ENCODE data around the gene PLCG2.
A peak's percentile ranks its signal among the peaks of the same experiment; 100 is the strongest.

PLCG2 gene

DNA sequence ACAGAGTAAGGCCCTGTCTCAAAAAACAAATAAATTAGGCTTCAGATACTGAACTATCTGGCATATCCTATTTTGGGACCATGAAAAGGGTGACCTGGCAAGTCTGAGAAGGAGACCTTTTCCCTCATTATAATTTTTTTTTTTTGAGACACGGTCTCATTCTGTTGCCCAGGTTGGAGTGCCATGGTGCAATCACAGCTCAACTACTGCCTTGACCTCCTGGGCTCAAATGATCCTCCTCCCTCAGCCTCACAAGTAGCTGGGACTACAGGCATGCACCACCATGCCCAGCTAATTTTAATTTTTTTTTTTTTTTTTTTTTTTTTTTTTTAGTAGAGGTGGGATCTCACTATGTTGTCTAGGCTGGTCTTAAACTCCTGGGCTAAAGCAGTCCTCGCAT lies 37.3 kb downstream of the PLCG2 start:
- DNase-seq (ENCODE audit: low spot score), result no peak

DNA sequence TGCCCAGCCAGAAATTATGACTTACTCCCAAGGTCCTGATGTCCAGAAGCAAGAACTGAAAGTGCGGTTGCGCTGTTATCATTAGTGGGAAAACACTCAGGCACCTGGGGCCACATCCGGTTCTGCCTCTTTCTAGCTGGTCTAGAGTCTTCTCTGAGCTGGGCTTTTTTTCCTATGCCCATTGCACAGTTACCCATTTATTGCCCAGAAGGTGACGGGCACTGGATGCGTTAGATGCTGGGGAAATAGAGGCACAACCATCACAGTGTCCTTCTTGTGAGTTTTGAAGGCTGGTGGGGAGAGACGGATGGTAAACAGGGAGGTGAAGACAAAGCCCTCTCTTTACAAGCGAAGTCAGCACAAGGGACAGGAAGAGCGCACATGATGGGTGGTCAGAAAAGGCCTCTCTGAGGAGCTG lies 37.7 kb downstream of the PLCG2 start:
- DNase-seq (ENCODE audit: low spot score), result no peak

DNA sequence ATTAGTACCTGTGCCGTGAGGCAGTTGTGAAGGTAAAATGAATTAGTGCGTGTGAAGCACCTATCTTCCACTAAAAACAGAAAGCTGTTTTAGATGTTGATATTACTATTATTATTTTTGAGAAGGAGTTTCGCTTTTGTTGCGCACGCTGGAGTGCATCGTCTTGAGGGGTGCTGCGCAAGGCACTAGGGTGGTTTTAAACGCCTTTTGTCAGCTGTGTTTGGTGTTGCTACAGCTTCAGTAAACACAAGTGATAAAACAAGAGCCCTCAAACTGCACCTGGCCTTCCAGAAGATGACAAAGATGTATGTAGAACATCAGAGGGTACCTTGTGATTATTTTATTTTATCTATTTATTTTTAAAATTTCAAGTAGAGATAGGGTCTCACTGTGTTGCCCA lies 38.2 kb downstream of the PLCG2 start:
- no peak for DNase-seq (ENCODE audit: low spot score)

DNA sequence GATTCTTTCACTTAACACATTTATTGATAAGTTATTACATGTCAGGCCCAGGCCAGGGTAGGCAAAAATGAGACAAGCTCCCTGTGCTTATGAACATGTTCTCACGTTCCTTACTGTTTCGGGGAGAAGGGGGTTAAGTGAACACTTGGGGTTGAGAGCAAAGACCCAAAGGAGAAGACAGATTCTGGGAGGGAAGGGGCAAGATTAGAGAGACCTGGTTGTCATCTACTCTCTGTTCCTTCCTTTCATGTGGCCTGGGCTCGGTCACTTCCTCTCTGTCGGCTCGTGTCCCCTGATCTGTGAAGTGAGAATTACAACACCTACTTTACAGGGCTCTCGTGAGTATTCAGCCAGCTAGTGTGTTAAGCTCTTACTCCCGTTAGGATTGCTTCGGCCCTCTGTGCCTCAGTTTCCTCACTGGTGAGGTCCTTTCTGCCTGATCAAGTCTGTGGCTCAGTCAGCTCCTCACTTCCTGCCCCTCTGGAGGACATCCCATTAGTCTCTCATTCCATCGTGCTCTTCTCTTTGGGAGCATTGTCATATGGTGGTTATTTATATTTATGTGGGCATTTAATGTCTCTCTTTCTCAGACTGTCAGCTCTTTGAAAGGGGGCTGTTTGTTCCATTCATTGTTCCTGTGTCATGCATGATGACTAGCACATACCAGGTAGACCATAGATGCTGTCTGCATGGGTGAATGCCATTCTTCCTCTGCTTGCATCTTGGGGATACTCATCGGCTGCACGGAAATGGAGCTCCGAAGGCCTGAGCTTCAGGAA lies 38.9 kb downstream of the PLCG2 start:
- DNase-seq (ENCODE audit: low spot score), result no peak

GRCh38 chr16:81818568-81818896 lies 39.4 kb downstream of the PLCG2 start:
- no peak for DNase-seq (ENCODE audit: low spot score)

DNA sequence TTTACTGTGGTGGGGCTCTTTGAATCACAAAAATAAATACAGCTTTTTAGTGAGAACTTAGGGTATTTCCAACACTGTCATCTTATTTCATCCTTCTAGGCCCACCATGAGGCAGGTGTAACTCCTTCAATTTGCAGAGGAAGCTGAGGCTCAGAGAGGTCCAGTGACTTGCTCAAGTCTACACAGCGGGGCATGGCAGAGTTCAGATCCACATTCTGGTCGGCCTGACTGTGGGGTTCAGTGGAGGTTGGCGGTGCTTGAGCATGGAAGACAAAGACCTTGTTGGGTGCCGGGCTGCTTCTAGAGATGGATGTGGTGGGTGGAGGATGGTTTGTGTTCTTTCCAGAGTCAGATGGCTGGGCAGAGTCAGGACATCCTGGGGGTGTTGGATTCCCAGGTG lies 39.8 kb downstream of the PLCG2 start:
- no peak for DNase-seq (ENCODE audit: low spot score)

DNA sequence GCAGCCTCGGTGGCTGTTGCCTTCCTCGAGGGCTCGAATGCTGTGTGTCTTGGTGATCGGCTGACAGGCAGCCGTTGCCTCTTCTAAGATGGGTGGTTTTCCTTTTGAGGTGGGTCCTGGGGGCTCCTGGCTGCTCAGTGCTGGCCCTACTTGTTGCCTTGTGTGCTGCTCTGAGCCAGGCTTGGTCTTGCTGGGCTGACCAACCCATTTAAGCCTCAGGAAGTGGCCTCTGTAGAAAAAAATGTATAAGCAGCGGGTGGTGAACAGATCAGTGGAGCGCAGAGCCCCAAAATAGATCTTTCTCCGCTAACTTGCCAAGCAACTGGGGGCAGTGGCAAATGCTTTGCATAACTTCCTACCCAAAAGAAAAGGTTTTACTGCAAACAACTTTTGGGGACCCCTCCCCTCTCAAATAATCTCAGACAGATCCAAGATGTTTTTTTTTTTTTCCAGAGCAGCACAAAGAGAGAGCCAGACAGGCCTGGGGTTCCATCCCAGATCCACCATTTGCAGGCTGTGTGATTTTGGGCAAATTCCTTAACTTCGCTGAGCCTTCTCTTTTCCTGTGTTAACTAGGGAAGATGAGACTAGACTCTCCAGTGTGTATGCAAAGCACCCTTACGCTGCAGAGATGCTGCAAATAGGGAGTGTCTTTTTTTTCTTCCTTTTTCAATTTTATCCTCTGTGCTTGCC lies 42.5 kb downstream of the PLCG2 start:
- DNase-seq (ENCODE audit: low spot score), result peak; percentile 63

- no peak for DNase-seq (ENCODE audit: low spot score)
These were observed 44.0 kb downstream of the PLCG2 start for GRCh38 chr16:81823111-81823510.

DNA sequence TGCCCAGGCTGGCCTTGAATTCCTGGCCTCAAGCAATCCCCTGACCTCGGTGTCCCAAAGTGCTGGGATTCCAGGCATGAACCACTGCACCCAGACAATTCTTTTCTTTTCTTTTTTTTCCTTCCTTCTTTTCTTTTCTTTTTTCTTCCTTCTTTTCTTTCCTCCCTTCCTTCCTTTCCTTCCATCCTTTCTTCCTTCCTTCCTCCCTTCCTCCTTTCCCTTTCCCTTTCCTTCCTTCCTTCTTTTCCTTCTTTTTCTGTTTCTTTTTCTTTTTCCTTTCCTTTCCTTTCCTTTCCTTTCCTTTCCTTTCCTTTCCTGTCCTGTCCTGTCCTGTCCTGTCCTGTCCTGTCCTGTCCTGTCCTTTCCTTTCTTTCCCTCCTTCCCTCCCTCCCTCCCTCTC lies 44.6 kb downstream of the PLCG2 start:
- no peak for DNase-seq (ENCODE audit: low spot score)

DNA sequence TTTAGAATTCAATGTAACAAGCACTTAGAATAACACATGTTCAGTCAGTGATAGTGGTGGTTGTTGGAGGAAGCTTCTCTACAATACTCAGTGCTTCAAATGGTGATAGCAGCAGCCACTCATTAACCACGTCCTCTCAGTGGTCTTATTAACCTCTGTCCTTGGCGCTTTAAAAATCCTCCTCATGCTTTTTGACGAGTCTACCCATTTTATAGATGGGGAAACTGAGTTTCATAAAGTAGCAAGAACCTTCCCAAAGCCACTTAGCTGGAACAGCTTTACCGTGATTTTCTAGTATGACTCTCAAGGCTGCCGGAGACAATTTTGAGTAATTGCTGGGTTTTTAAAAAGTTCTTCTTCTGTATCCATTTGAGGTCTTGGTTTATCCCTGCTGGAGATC lies 47.4 kb downstream of the PLCG2 start:
- no peak for DNase-seq (ENCODE audit: low spot score)

GRCh38 chr16:81830845-81831540 lies 51.9 kb downstream of the PLCG2 start:
- DNase-seq (ENCODE audit: low spot score), result no peak

DNA sequence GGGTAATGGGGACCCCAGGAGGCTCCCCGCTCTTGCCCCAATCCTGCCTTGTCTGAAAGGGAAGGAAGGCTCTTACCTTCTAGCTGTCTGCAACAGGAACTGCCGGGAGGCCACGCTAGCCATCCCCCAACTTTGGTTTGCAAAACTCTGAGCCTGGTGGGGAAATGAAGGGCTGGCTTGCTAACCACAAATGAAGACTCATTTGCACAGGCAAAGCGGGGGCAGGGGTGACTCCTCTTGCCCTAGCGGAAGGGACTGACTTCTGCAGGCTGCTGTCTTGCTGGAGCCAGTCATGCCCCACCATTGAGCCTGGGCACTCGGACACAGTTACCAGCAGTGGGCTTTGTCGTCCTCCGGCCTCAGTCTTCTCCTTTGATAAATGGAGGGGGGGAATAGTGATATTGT lies 52.6 kb downstream of the PLCG2 start:
- no peak for DNase-seq (ENCODE audit: low spot score)

DNA sequence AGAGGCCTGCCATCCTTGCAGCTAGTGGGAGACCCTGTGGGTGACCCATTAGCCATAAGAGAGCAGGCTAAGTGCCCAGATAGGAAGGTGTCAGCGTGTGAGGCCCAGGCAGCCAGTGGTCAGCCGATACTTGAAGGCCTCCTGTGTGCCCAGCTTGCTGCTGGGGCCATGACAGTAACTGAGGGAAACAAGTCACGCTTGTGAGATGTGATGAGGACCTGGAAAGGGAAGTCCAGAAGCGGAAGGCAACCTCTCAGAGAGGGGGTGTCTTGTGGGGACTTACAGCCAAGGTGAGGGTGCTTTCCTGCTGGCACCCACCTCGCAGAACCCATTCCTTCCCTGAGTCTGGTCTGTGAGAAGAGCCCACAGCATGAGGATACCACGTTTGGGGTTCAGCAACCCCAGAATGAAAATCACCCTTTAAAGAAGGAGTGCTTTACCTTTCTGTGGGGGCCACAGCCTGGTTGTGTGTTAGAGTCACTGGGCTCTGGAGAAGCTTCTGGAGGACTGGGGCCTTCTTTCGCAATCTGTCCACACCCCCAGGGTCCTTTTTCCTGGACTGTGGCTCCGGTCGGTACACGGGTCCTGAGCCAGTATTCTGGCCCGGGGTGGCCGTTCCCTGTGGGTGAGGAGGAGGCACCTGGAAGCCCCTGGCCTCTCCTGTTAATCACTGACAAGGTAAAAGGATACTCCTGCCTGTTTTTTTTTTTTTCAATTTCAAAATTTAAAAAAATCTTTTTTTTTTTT lies 53.9 kb downstream of the PLCG2 start:
- DNase-seq (ENCODE audit: low spot score), result no peak

- DNase-seq (ENCODE audit: low spot score), result no peak
These were observed 54.7 kb downstream of the PLCG2 start for GRCh38 chr16:81833751-81834150.

DNA sequence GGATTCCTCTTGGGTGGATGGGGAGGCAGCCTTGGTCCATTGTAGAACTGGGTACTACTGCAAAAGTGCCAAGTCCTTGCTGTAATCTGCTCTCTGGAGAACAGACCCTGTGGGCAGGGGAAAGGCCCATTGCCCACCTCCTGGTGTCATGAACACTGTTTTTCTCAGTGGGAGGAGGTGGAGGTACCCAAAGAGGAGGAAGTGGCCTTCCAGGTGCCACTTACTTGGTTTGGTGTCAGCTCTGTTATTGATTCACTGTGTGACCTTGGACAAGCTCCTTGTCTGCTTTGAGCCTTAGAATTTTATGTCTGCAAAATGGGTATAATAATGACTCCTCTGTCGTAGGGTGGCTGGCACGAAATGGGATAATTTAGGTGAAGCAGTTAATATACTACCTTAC lies 55.8 kb downstream of the PLCG2 start:
- DNase-seq (ENCODE audit: low spot score), result no peak

GRCh38 chr16:81836279-81837054 lies 57.4 kb downstream of the PLCG2 start:
- no peak for DNase-seq (ENCODE audit: low spot score)

GRCh38 chr16:81837312-81837751 lies 58.2 kb downstream of the PLCG2 start:
- DNase-seq (ENCODE audit: low spot score), result no peak

GRCh38 chr16:81838794-81839193 lies 59.7 kb downstream of the PLCG2 start:
- DNase-seq (ENCODE audit: low spot score), result no peak

DNA sequence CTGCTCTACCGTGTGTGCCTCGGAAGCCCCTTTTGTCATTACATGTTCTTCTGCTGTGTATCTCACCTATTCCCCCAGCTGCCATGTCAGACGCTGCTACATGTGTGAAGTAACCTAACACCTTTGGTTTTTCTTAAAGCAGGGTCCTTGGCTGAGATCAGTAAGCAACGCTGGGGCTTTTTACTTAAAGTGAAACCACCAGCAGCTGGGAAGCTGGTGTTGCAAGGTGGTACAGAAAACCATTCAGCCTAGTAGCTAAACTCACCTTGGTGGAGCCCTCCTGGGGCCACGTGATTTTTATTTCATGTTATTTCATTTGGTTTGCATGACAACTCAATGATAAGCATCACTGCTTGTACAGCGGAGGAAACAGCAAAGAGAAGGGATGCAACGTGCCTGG lies 62.6 kb downstream of the PLCG2 start:
- no peak for DNase-seq (ENCODE audit: low spot score)

- DNase-seq (ENCODE audit: low spot score), result peak; percentile 19
These were observed 63.6 kb downstream of the PLCG2 start for GRCh38 chr16:81842564-81843242.

DNA sequence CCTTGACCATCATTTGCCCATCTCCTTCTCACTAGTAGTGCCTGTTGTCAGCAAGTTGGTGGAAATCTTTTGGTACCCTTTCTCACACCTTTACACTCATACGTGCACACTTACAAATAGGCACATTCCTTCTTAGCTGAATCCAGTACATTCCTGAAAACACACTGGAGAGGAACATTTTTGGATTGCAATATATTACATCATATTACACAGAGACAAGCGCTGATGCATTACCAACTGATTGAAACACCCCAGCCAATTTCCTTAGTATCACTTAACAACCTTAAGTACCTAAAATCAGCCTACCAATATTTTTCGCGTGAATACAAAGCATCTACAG lies 64.1 kb downstream of the PLCG2 start:
- DNase-seq (ENCODE audit: low spot score), result no peak
